OCI-LY7 (cell line): ENCODE data around the gene TIPIN. TPM values are rescaled to one million over a fixed set of nuclear protein-coding genes. Genes with fewer than 3 reads are reported as not detected.
A peak's percentile ranks its signal among the peaks of the same experiment; 100 is the strongest.

Experiments used
- BruUV-seq: library from RNA; stranded (reverse); fragments of 400-500 nt; replicated peaks from 2 replicates; lab custom pipeline; 2021; lab: Mats Ljungman, UMichigan
- CTCF ChIA-PET: fragments of 300-600 bp; sonication (Branson Sonifier 250); formaldehyde crosslinking; loops from one replicate; lab custom pipeline; 2022; ENCODE audit warnings: antibody characterized with exemption; ENCODE audit not compliant: unreplicated experiment; lab: Charles Lee
- POLR2A ChIA-PET: fragments of 300-600 bp; sonication (Branson Sonifier 250); formaldehyde crosslinking; loops from one replicate; lab custom pipeline; 2022; ENCODE audit warnings: antibody characterized with exemption; lab: Charles Lee
- DNase-seq: peaks from one replicate; pipeline ENCODE4 v3.0.0-alpha.2; 2015; ENCODE audit warnings: low spot score
- H2AFZ ChIP-seq: fragments of 200-600 bp; sonication (generic), shearing (Covaris generic); 2 replicates; pipeline ENCODE4 v1.6.1; 2014; ENCODE audit warnings: mild to moderate bottlenecking, antibody characterized with exemption, low read length, moderate library complexity
- H3K27ac ChIP-seq: fragments of 200-600 bp; sonication (generic); 2 replicates; pipeline ENCODE4 v1.5.1; 2014; ENCODE audit warnings: mixed run types, low read depth, mild to moderate bottlenecking, moderate library complexity, low read length, inconsistent platforms; ENCODE audit not compliant: poor library complexity, severe bottlenecking
- H3K36me3 ChIP-seq: fragments of 200-600 bp; sonication (generic); 2 replicates; pipeline ENCODE4 v1.6.1; 2014; ENCODE audit warnings: mild to moderate bottlenecking, antibody characterized with exemption, low read length, moderate library complexity, mixed read lengths; ENCODE audit not compliant: insufficient read depth
- H3K4me1 ChIP-seq: fragments of 200-600 bp; sonication (generic); 2 replicates; pipeline ENCODE4 v1.5.1; 2014; ENCODE audit warnings: mild to moderate bottlenecking, low read length; ENCODE audit not compliant: insufficient read depth, poor library complexity, severe bottlenecking
- H3K4me2 ChIP-seq: fragments of 200-600 bp; sonication (generic); 2 replicates; pipeline ENCODE4 v1.6.1; 2014; ENCODE audit warnings: mild to moderate bottlenecking, low read length
- H3K4me3 ChIP-seq: fragments of 200-600 bp; sonication (generic); 2 replicates; pipeline ENCODE4 v1.5.1; 2014; ENCODE audit warnings: mild to moderate bottlenecking, low read depth, low read length; ENCODE audit not compliant: poor library complexity, severe bottlenecking
- H3K79me2 ChIP-seq: fragments of 200-600 bp; sonication (generic); 2 replicates; pipeline ENCODE4 v1.6.1; 2016; ENCODE audit warnings: low read depth, mild to moderate bottlenecking, low read length, moderate library complexity, mixed read lengths; ENCODE audit not compliant: insufficient read depth
- H3K9me2 ChIP-seq: fragments of 200-600 bp; sonication (generic); 2 replicates; pipeline ENCODE4 v1.6.1; 2016; ENCODE audit warnings: mild to moderate bottlenecking, low read length, mixed read lengths; ENCODE audit not compliant: insufficient read depth
- H3K9me3 ChIP-seq: fragments of 200-600 bp; sonication (generic); 2 replicates; pipeline ENCODE4 v1.6.1; 2014; ENCODE audit warnings: mild to moderate bottlenecking, mixed run types, low read length, mixed read lengths
- H4K20me1 ChIP-seq: fragments of 200-600 bp; sonication (generic); 2 replicates; pipeline ENCODE4 v1.6.1; 2014; ENCODE audit warnings: mild to moderate bottlenecking, antibody characterized with exemption, low read length, moderate library complexity, mixed read lengths; ENCODE audit not compliant: insufficient read depth
- CTCF ChIP-seq: fragments of 200-600 bp; sonication (generic); conservative IDR thresholded peaks from 2 replicates; pipeline ENCODE4 v1.5.1; 2014; ENCODE audit warnings: mild to moderate bottlenecking, antibody characterized with exemption, low read length, moderate library complexity, mixed read lengths
- EZH2phosphoT487 ChIP-seq: fragments of 200-600 bp; sonication (generic); IDR thresholded peaks from 2 replicates; pipeline ENCODE4 v1.6.1; 2018; ENCODE audit warnings: low read depth, borderline replicate concordance, mild to moderate bottlenecking, mixed run types, antibody characterized with exemption, low read length, moderate library complexity, mixed read lengths
- intact Hi-C: fragments of 100-400 bp; cut with micrococcal nuclease; formaldehyde crosslinking; loops from one replicate; pipeline ENCODE4 v1.10.0; 2022; ENCODE audit not compliant: unreplicated experiment
- total RNA-seq, 2 experiments: library from RNA; depleted of rRNA in 1 of 2; stranded (reverse); fragments of >200 nt in 1 of 2; shearing (Covaris generic) in 1 of 2; gene quantifications; 2 replicates each; pipeline ENCODE4 v1.2.3, GENCODE V29; 2014 to 2022

The TIPIN gene
- total RNA-seq, 2 experiments from 2014 or later = 26.0 to 38.1 TPM

- Histone ChIP-seq H3K4me1 (peaks cover 44% of the 10 kb centered on the region), H3K36me3 (peaks cover 28% of the 10 kb centered on the region), H3K9me2 (no peaks in the 10 kb centered on the region), H3K79me2 (peaks cover 43% of the 10 kb centered on the region), H3K4me2 (peak within 1 kb of the TSS; percentile 70), H4K20me1 (no peaks in the 10 kb centered on the region), H3K27ac (peak within 1 kb of the TSS; percentile 88), H3K4me3 (peak within 1 kb of the TSS; percentile 69), H2AFZ (peak within 1 kb of the TSS; percentile 93), H3K9me3 (no peaks in the 10 kb centered on the region)
- TF ChIP-seq CTCF = no peak
- no peak for TF ChIP-seq EZH2phosphoT487
- POLR2A ChIA-PET = interaction anchor here (0.6 to 1.4 kb wide), 4 partner anchors 55 to 211 kb away, joined by 3 read pairs; partner anchors contain the start of genes RPL4 and ZWILCH
- BruUV-seq = no TSS peak
- DNase-seq = peak; percentile 87
- CTCF ChIA-PET = no interaction called here
- intact Hi-C loops = loop anchor here (1.0 to 5.0 kb wide), 6 partner anchors 95 to 681 kb away; partner anchors contain the start of genes INTS14 and SMAD6
Observed at GRCh38 chr15:66293419-66294156, 62.9 kb downstream of the TIPIN start, which contains the start of gene DIS3L. DIS3L (plus strand) TSS chr15:66293568; CDS start chr15:66293597, 29 bp downstream.

- intact Hi-C loops = loop anchor here (2.0 to 5.0 kb wide), 4 partner anchors 140 to 680 kb away; partner anchors contain the start of genes INTS14 and SMAD6
- DNase-seq = peak; percentile 15
- H3K9me2 ChIP-seq = no peaks in the 10 kb centered on the region
- TF ChIP-seq CTCF (no peak), EZH2phosphoT487 (no peak)
- TSS peak; percentile 87 for BruUV-seq
- ChIA-PET CTCF (interaction anchor here (0.6 kb wide), 2 partner anchors 126 to 177 kb away, joined by 3 to 4 read pairs; no protein-coding TSS in a partner anchor), POLR2A (interaction anchor here (1.0 to 1.9 kb wide), 3 partner anchors 9 to 141 kb away, joined by 3 to 7 read pairs (median 4); no protein-coding TSS in a partner anchor)
- peaks cover 43% of the 10 kb centered on the region for H3K79me2 ChIP-seq
- H3K36me3 ChIP-seq = peaks cover 20% of the 10 kb centered on the region
- peaks cover 44% of the 10 kb centered on the region for H3K4me1 ChIP-seq
- no peaks in the 10 kb centered on the region for H3K9me3 ChIP-seq
- H3K4me3 ChIP-seq = peak overlapping the region; percentile 69
- peak overlapping the region; percentile 70 for H3K4me2 ChIP-seq
- H2AFZ ChIP-seq = peak overlapping the region; percentile 93
- H3K27ac ChIP-seq = peak overlapping the region; percentile 88
- H4K20me1 ChIP-seq = no peaks in the 10 kb centered on the region
Observed at GRCh38 chr15:66292571-66293418, 63.7 kb downstream of the TIPIN start.
